ENCODE results near the gene ANO1.
"Not testable (repeated sequence)": the region's sequence is repeated elsewhere in the genome, so short reads cannot be mapped to it uniquely, and the experiment has no call there.

The ANO1 gene

GRCh38 chr11:70200212-70200844 is 122.2 kb downstream of the ANO1 start:
- no peak for DNase-seq

DNA sequence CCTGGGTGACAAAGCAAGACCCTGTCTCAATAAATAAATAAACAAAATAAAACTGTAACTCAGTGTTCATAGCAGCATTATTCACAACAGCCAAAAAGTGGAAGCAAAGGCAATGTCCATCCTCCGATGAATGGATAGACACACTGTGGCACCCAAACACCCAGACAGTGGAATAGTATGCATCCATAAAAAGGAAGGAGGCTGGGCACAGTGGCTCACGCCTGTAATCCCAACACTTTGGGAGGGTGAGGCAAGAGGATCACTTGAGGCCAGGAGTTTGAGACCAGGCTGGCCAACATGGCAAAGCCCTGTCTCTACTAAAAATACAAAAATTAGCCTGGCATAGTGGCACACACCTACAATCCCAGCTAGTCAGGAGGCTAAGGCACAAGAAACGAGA is 122.9 kb downstream of the ANO1 start:
- DNase-seq: not testable (repeated sequence)

- peak; percentile 85 for DNase-seq
These were observed 124.1 kb downstream of the ANO1 start for GRCh38 chr11:70201882-70202861.

DNA sequence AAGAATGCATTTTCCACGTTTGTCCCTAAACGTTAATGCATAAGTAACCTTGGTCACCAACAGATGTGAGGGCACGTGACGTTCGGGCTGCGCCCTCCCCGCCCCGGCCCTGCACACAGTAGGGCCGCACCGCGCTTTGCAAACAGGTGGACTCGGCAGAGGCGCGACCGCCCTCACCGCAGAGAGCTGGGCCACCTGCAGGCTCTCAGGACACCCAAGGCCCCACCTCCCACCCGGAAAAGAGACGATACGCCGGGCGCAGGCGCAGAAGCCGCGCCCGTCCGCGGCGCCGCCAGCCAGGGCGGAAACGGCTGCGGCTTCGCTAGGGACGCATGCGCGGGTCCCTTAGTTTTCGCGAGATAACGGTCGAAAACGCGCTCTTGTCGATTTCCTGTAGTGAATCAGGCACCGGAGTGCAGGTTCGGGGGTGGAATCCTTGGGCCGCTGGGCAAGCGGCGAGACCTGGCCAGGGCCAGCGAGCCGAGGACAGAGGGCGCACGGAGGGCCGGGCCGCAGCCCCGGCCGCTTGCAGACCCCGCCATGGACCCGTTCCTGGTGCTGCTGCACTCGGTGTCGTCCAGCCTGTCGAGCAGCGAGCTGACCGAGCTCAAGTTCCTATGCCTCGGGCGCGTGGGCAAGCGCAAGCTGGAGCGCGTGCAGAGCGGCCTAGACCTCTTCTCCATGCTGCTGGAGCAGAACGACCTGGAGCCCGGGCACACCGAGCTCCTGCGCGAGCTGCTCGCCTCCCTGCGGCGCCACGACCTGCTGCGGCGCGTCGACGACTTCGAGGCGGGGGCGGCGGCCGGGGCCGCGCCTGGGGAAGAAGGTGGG is 125.0 kb downstream of the ANO1 start, which contains the start of gene FADD:
Gene FADD (plus strand): TSS at position 377 of the 831 bp plus-strand sequence. CDS start 164 bp downstream, at position 541.
- peak; percentile 97 for DNase-seq

DNA sequence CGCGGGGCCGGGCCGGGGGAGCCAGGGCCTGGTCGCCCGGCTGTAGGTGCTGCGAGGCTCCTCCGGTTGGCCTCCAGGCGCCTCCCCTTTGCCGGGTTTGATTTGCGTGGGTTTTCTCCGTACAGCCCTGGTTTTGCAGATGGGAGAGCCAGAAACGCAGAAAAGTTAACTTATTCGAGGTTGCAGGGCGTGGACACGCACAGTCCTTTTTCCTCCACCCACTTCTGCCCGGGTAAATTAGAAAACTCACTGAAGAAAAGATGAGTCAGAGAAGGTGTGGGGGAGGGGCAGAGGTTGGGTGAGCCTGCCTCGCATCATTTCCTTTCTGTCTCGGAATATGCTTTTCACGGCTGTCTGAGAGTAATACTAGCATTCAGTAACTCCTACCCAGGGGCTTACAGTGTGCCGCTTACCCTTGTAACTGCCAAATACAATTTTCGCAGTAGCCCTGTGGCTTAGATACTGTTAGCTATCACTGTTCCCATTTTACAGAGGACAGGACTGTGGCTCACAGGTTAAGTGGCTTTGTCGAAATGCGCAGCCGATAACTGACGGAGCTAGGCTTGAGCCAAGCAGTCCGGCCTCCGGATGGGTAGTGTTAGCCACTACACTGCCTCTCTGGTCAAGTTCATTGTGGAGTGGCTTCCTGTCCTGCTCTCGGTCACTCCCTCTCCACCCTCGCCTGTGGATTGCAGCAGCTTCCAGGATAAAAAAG is 125.8 kb downstream of the ANO1 start:
- peak; percentile 94 for DNase-seq

DNA sequence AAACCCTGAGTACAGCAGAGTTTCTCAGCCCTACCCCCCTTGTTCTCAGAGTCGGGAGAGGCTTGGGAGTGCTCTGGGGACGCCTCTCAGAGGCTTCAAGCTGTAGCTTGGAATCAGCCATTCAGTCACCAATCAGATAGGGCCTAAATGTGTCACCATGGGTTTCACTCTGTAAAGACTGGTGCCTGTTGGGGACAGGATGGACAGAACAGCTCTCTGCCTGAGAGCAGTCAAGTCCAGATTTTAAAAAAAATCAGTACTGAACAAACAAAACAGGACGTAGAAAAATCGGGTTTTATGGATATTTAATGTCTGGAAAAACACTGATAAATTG is 126.3 kb downstream of the ANO1 start:
- DNase-seq: peak; percentile 40

GRCh38 chr11:70205049-70205725 is 127.1 kb downstream of the ANO1 start:
- no peak for DNase-seq

DNA sequence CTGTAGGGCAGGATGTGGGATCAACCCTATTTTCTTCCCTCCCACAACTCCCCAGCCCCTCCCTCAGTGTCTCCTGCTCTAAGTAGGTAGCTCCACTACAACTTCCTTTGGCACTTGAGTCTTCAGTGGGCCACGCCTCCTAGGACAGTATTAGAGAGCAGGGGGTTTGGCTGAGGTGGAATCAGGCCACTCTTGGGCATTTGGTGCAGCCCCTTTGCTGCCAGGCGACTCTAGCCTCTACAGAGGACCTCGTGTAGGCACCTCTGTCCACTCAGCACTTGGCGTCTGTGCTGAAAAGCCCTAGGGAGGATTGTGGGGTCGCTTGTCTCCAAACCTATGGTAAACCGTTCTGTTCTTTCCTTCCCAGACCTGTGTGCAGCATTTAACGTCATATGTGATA is 127.6 kb downstream of the ANO1 start:
- DNase-seq: no peak

GRCh38 chr11:70206226-70206981 is 128.3 kb downstream of the ANO1 start:
- no peak for DNase-seq

- no peak for DNase-seq
These were observed 128.9 kb downstream of the ANO1 start for GRCh38 chr11:70206982-70207376.

- no peak for DNase-seq
These were observed 129.5 kb downstream of the ANO1 start for GRCh38 chr11:70207531-70208131.

- DNase-seq: no peak
These were observed 131.3 kb downstream of the ANO1 start for GRCh38 chr11:70209391-70209912.

- DNase-seq: no peak
These were observed 132.0 kb downstream of the ANO1 start for GRCh38 chr11:70210051-70210501.

GRCh38 chr11:70210530-70210929 is 132.4 kb downstream of the ANO1 start:
- DNase-seq: no peak

DNA sequence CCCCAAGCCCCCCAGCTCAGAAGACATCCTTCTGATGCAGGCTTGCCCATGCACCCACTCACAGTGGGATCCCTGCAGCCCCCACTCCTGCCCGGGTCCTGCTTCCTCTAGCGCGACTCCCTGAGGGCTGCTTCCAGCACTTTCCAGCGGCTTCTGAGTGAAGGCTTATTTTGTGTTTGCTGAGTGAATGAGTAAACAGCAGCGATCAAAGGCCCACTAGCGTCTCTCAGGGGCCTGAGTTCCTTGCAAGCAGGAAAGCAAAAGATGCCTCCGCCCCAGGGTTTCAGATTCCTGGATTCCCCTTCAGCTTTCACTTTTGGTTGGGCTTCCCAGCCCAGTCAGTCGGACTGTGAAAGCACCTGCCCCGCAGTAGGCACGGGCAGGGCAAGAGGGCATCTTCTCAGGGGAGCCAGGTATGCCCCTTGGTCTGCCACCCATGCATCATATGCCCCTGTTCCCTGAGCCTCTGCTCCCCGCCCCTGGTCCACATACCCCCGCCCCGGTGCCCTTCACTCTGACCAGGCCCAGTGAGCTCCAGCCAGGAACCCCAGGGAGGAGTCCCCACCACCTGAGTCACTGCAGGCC is 134.2 kb downstream of the ANO1 start:
- DNase-seq: no peak

DNA sequence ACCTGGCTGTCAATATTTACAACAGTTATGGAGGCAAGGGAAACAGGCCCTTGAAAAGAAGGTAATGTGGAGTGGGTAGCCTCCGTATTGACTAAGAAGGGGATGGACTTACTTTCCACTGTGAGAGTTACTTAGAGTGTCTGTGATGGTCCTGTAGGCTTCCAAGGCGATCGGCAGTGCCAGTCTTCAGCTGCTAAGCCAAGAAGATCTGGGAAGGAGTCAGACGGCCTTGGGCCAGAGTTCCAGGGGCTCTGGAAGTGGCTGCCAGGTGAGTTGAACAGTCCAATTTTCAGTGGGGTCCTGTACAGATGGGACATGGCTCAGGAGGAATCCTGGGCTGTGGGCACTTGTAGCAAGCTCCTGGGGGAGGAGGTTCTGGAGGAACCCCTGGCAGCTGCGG is 139.3 kb downstream of the ANO1 start:
- DNase-seq: not testable (repeated sequence)

DNA sequence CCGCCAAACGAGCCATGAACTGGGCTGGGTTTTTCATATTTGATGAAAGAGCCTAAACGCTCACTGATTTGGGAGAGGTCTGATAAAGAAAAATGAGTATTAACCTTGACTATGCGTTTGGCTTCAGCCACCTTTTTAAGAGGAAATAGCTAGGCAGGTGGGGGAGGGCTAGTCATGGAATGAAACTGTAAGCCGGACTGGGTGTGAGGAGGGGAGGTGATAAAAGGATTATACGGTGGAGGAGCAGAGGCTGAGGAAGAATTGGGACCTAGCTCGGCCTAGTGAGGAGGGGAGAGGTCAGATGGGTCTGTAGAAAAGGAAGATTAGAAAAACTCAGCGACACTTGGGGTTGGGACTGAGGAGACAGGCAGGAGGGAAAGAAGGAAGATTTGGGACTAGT is 140.0 kb downstream of the ANO1 start:
- DNase-seq: not testable (repeated sequence)

GRCh38 chr11:70220136-70220535 is 142.0 kb downstream of the ANO1 start:
- peak; percentile 25 for DNase-seq

DNA sequence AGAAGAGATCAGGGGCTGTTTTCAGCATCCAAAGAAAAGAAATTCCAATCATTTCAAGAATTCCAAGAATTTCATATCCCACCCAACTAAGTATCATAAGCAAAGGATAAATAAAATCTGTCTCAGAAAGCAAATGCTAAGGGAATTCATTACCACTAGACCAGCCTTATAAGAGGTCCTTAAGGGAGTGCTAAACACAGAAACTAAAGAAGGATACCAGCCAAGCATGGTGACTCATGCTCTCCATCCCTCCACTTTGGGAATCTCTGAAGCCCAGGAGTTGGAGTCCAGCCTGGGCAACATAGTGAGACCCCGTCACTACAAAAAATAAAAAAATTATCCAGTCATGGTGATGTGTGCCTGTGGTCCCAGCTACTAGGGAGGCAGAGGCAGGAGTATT is 142.8 kb downstream of the ANO1 start:
- no peak for DNase-seq

- no peak for DNase-seq
These were observed 147.6 kb downstream of the ANO1 start for GRCh38 chr11:70225681-70226177.

All from hematopoietic multipotent progenitor cell treated with erythropoietin and hydrocortisone succinate and interleukin-3 and kit ligand, for 4 days (in vitro differentiated cells).